GM23248 (cell line): ENCODE data around the gene HMOX1.

Source experiments
- EZH2 ChIP-seq: fragments of 200-600 bp; sonication (generic); IDR thresholded peaks from 2 replicates; pipeline ENCODE4 v1.6.1; 2018; ENCODE audit warnings: antibody characterized with exemption, mild to moderate bottlenecking; ENCODE audit not compliant: insufficient read depth, poor library complexity, severe bottlenecking
- EZH2phosphoT487 ChIP-seq: fragments of 200-600 bp; sonication (generic); IDR thresholded peaks from 2 replicates; pipeline ENCODE4 v1.6.1; 2018; ENCODE audit warnings: antibody characterized with exemption, moderate library complexity, mild to moderate bottlenecking, low read depth; ENCODE audit not compliant: insufficient read depth

GRCh38 chr22:35398591-35398973 lies 17.7 kb downstream of the HMOX1 start:
- TF ChIP-seq EZH2 (no peak), EZH2phosphoT487 (no peak)
